Lower leg skin (tissue), 3 donors: ENCODE measurements around the gene TNFRSF19.

ENCODE experiments used
- POLR2A ChIP-seq, 2 donors: fragments of 450-650 bp; IDR thresholded peaks; one replicate each; pipeline ENCODE4 v1.6.1; 2016 to 2017; ENCODE audit warnings: antibody characterized with exemption in 2 of 2, mild to moderate bottlenecking in 1 of 2, moderate library complexity in 1 of 2
- TF ChIP-seq, protein P1 (sequence below), 3 donors: fragments of 450-650 bp; IDR thresholded peaks; one replicate each; pipeline ENCODE4 v1.5.1; 2016; ENCODE audit warnings: antibody characterized with exemption in 3 of 3, mild to moderate bottlenecking in 3 of 3, moderate library complexity in 2 of 3

DNA sequence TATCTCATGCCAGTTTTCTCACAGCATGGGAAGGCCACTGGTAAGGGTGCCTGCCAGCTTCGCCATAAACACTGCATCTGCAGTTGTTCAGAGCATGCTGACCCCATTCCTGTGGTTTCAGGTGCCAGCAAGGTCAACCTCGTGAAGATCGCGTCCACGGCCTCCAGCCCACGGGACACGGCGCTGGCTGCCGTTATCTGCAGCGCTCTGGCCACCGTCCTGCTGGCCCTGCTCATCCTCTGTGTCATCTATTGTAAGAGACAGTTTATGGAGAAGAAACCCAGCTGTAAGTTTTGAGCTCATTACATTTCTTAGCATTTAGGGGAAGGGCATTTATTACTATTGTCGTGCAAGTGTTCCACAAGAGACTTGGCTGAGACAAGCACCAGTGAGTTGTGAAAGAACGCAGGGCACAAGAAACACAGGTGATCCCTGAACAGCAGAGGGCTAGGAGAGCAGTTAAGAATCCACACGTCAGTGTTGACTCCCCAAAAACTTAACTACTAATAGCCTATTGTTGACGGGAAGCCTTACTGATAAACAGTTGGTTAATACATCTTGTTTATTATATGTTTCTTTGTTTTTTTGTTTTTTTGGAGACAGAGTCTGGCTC is 88.8 kb downstream of the TNFRSF19 start:
- TF ChIP-seq, protein P1, sequence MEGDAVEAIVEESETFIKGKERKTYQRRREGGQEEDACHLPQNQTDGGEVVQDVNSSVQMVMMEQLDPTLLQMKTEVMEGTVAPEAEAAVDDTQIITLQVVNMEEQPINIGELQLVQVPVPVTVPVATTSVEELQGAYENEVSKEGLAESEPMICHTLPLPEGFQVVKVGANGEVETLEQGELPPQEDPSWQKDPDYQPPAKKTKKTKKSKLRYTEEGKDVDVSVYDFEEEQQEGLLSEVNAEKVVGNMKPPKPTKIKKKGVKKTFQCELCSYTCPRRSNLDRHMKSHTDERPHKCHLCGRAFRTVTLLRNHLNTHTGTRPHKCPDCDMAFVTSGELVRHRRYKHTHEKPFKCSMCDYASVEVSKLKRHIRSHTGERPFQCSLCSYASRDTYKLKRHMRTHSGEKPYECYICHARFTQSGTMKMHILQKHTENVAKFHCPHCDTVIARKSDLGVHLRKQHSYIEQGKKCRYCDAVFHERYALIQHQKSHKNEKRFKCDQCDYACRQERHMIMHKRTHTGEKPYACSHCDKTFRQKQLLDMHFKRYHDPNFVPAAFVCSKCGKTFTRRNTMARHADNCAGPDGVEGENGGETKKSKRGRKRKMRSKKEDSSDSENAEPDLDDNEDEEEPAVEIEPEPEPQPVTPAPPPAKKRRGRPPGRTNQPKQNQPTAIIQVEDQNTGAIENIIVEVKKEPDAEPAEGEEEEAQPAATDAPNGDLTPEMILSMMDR (IDR thresholded peaks at IDR 0.05), result no peak
- TF ChIP-seq POLR2A (IDR thresholded peaks at IDR 0.05), result no peak
